ENCODE data around the gene THSD7B. TPM values are rescaled to one million over a fixed set of nuclear protein-coding genes. Genes with fewer than 3 reads are reported as not detected.

THSD7B gene
- total RNA-seq, 4 donors from 2014 or later, result 0.80 to 0.83 TPM; not detected in 2

DNA sequence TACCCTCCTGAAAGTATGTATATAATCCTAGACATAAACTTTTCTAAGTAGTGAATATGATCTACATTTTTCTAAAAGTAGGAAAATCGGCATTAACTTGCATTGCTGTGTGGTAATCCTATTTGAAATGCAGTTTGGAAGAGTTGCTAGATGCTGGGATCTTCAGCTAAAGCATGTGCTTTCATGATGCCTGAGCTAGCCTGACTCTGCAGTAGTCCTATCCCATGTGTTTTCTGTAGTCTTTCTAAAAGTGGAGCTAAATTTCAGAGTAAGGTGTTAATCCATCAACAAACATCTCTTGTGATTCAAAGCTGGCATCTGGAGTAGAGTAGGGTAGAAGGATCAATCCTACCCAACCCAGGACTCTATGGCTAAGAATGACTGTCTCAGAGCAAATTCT, 229.4 kb downstream of the THSD7B start:
- Histone ChIP-seq H3K4me1 (no peaks in the 10 kb centered on the region), H3K9me3 (no peaks in the 10 kb centered on the region), H3K4me3 (no peak overlapping the region), H3K27ac (no peak overlapping the region), H3K36me3 (no peaks in the 10 kb centered on the region), H3K27me3 (no peaks in the 10 kb centered on the region)
- no peak for DNase-seq
- TF ChIP-seq POLR2A (IDR thresholded peaks at IDR 0.05), result no peak
- TF ChIP-seq, protein P1, sequence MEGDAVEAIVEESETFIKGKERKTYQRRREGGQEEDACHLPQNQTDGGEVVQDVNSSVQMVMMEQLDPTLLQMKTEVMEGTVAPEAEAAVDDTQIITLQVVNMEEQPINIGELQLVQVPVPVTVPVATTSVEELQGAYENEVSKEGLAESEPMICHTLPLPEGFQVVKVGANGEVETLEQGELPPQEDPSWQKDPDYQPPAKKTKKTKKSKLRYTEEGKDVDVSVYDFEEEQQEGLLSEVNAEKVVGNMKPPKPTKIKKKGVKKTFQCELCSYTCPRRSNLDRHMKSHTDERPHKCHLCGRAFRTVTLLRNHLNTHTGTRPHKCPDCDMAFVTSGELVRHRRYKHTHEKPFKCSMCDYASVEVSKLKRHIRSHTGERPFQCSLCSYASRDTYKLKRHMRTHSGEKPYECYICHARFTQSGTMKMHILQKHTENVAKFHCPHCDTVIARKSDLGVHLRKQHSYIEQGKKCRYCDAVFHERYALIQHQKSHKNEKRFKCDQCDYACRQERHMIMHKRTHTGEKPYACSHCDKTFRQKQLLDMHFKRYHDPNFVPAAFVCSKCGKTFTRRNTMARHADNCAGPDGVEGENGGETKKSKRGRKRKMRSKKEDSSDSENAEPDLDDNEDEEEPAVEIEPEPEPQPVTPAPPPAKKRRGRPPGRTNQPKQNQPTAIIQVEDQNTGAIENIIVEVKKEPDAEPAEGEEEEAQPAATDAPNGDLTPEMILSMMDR (IDR thresholded peaks at IDR 0.05), result no peak

DNA sequence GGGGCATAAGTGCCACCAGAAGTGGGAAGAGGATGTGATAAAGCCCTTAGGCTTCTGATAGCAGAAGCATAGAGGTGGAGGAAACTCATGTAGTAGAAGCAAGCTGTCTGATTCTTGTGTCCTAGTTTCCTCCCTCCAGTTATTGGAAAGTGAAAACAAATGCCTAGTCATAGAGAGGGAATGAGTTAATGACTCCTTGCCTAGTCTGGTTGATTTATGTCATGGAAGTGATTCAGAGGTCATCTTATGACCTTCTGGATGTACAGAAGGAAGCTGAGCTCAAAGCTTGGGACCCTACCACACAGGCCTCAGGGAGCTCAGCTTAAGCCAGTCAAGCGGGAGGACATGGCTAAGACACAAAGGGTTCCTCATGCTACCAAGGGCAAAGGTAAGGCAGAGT, 232.2 kb downstream of the THSD7B start:
- Histone ChIP-seq H3K4me1 (no peaks in the 10 kb centered on the region), H3K9me3 (no peaks in the 10 kb centered on the region), H3K27ac (no peak overlapping the region), H3K27me3 (no peaks in the 10 kb centered on the region), H3K36me3 (no peaks in the 10 kb centered on the region), H3K4me3 (no peak overlapping the region)
- no peak for DNase-seq
- no peak for TF ChIP-seq POLR2A (IDR thresholded peaks at IDR 0.05)
- TF ChIP-seq, protein P1 (IDR thresholded peaks at IDR 0.05), result no peak

DNA sequence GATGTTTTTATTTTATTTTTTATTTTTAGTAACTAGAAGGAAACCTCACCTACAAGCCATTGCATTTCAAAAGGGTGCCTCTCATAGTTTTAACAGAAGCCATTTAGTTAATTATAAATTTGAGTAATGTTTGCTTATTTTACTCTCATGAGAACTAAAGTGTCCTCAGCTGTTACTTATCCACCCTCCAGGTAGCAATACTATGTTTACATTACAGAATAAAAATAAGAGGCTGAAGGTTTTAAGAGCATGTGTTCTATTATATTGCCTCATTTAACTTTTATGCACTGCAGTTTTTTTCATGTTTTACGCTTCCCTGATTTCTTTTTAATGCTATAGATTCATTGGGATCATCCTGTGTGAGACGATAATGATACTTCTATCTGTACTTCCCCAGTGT, 235.5 kb downstream of the THSD7B start:
- TF ChIP-seq POLR2A (IDR thresholded peaks at IDR 0.05), result no peak
- TF ChIP-seq, protein P1 (IDR thresholded peaks at IDR 0.05), result no peak
- no peak for DNase-seq
- H3K4me1 ChIP-seq, result no peaks in the 10 kb centered on the region
- no peaks in the 10 kb centered on the region for H3K27me3 ChIP-seq
- no peaks in the 10 kb centered on the region for H3K9me3 ChIP-seq
- H3K36me3 ChIP-seq, result no peaks in the 10 kb centered on the region
- H3K27ac ChIP-seq, result no peak overlapping the region
- no peak overlapping the region for H3K4me3 ChIP-seq

DNA sequence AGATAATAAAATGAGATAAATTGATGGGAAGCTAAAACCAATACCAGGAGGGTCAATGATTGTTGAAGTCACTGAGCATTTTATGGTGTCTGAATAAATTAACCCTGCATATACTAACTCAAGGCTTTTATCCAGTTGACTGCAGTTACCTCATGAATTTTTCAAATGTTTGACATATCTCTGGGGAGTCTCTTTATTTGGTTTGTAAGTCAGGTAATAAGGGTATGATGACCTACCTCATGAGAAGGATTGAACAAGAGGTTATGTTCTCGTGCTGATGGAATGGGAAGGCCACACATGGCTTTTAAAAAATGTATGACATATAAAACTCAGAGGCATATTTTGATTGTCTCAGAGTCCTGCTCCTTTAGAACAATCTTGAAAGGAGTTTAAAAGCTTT, 237.6 kb downstream of the THSD7B start:
- TF ChIP-seq POLR2A (IDR thresholded peaks at IDR 0.05), result no peak
- TF ChIP-seq, protein P1 (IDR thresholded peaks at IDR 0.05), result no peak
- no peaks in the 10 kb centered on the region for H3K36me3 ChIP-seq
- DNase-seq, result no peak
- H3K27ac ChIP-seq, result no peak overlapping the region
- H3K27me3 ChIP-seq, result no peaks in the 10 kb centered on the region
- H3K9me3 ChIP-seq, result no peaks in the 10 kb centered on the region
- H3K4me1 ChIP-seq, result no peaks in the 10 kb centered on the region
- H3K4me3 ChIP-seq, result no peak overlapping the region

DNA sequence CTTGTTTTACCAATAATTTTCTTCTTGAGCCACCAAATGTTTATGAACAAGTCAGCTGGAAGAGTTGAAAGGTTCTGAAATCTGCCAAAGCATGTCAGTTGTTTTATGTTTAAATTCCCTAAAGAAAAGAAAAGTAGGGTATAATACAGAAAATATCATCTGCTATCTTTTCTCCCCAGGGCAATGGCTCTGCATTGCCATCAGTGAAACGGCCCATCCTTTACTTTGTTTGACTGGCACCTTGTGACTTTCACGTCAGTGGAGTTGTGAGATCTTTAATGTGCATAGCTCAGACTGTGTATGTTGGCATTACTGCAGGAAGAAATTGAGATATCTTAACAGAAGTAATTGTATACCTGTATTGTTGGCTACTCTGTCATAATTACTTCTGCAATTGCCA, 239.9 kb downstream of the THSD7B start:
- Histone ChIP-seq H3K9me3 (no peaks in the 10 kb centered on the region), H3K27ac (no peak overlapping the region), H3K27me3 (no peaks in the 10 kb centered on the region), H3K4me3 (no peak overlapping the region), H3K4me1 (no peaks in the 10 kb centered on the region), H3K36me3 (no peaks in the 10 kb centered on the region)
- TF ChIP-seq, protein P1 (IDR thresholded peaks at IDR 0.05), result no peak
- TF ChIP-seq POLR2A (IDR thresholded peaks at IDR 0.05), result no peak
- no peak for DNase-seq

DNA sequence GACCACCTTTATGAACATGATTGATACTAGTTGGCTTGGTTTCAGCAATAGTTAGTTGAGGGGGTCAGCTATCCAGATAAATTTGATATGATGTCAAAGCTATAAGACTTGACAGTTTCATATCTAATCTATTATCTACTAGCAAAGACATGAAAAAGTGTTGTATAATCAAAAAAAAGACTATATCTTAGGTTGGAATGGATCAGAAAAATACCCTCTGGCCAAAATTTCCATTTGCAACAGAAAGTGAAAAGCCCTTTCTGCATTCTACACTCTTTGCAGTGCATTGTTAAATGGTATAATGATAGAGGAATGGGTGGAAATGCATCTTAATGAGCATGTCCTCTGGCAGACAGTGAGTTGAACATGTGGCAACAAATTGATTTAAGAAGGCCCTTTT, 242.6 kb downstream of the THSD7B start:
- Histone ChIP-seq H3K4me1 (no peaks in the 10 kb centered on the region), H3K36me3 (no peaks in the 10 kb centered on the region), H3K4me3 (no peak overlapping the region), H3K9me3 (no peaks in the 10 kb centered on the region), H3K27ac (no peak overlapping the region), H3K27me3 (no peaks in the 10 kb centered on the region)
- TF ChIP-seq POLR2A (IDR thresholded peaks at IDR 0.05), result no peak
- TF ChIP-seq, protein P1 (IDR thresholded peaks at IDR 0.05), result no peak
- DNase-seq, result no peak

Data from Peyer's patch (tissue), 4 donors.